Suppressor macrophage treated with lipopolysaccharide for 4 hours (primary cell): Measurements from ENCODE around the gene STK40.

ENCODE experiments used
- DNase-seq: peaks from one replicate; pipeline ENCODE4 v3.0.0-alpha.2; 2020

Gene STK40

DNA sequence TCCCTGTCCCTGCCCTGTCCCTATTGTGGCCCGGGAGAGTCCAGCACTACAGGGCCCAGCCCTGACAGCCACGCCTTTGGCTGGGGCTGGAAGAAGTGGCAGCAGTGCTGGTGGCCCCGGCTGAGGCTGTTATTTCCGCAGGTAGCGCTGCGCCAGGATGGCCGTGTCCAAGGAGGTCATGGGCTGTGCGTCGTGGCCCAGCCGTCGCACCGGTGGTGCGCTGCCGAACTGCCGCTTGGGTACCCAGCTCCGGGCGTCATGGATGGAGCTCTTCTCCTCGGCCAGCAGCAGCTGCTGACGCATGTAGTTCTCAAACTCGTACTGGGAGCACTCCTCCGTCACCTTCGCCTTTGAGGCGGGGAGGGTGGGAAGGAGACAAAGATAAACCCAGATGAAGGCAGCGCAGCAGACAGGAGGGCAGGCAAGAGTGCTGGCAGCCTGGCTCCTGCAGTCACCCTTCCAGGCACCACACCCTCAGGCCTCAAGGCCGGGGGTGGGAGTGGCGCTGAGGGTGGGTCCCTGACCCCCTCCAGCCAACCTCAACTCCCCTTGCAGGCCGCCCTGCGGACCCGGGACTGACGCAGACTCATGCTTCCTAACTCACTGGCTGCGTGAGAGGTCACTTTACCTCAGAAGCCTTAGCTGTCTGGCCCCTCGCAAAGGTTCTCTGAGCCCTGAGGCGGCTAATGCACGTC, 44.0 kb downstream of the STK40 start:
- DNase-seq = no peak

DNA sequence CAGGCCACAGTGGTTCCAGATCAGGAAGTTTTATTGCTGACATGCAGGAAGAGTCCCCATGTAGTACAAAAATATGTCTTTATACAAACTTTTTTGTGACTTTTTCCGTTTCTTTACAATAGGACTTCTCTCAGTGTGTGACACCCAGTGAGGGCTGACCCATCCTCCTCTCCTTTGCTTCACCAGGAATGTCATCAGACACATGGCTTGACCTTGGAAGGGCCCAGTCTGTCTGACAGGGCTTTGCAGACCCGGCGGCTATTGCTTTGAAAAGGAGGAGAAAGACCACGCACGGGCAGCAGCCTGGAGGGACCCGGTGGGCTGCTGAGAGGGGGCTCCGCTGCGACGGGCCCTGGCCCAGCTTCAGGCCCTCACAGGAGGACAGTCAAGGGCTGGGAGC, 46.1 kb downstream of the STK40 start:
- DNase-seq = no peak

DNA sequence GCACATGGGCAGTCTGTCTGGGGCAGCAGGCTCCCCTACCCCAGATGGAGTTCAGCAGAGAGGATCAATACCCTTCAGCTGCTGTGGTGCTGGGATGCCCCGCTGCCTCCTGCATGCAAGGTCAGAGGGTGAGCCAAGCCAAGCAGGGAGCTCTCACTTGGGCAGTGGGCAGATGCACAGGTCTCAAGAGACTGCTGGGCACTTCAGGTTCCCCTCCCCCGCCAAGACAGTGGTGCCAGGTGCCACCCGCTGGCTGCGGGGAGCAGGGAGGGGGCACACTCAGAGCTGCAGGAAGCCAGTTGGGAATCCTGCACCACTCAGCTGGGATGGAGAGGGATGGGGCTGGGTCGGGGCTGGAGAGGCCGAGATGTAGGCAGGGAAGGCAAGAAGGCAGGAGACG, 46.5 kb downstream of the STK40 start:
- no peak for DNase-seq

DNA sequence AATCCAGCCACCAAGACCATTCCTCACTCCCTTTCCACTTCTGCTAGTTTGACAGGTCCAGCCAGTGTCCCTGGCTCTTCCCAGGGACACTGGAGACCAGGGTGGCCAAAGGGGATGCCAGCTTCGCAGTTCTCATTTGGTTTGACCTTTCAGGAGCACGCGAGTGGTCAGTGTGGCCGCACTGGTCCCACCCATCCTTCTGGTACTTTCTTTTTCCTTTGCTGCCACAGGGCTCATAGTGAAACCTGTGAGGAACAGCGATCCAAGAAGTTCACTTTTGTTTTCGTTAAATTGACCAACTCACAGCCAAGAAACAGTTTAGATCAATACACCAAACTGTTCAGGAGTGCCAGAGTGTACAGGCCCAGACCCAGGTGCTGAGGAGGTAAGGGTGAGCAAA, 47.9 kb downstream of the STK40 start:
- DNase-seq = peak; percentile 58

DNA sequence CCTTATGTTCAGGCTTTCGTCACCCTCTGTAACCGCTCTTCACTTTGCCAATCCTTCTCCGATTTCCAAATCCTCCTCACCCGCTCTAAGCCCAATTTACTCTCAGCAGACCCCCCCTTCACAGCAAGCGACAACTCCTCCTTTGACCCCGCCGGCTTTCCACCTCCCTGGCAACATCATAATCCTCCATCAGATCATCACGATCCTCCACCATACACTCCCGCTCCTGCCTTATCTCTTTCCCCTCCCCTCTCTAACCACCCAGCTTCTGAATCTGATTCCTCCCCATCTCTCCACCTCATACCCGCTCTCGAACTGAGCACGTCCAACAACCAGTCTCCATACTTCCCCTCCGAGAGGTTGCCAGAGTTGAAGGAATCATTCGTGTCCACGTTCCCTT, 54.8 kb downstream of the STK40 start:
- DNase-seq = no peak

DNA sequence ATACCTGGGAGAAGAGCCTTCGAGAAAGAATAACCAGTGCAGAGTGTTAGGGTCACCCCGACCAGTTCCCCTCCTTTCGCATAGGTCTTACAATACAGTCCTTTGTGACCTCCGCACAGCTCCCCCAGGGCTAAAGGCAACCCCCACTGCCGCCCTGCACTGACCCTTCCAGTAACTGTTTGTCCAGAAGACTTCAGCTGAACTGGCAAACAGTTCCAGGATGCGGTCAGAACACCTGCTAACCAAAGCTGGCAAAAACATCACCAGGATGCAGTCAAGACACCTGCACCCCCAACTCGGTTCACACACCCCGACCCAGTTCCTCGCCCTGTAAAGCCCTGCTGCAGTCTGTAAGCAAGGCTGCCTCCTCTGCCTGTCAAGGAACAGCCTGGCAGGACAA, 55.9 kb downstream of the STK40 start:
- no peak for DNase-seq

DNA sequence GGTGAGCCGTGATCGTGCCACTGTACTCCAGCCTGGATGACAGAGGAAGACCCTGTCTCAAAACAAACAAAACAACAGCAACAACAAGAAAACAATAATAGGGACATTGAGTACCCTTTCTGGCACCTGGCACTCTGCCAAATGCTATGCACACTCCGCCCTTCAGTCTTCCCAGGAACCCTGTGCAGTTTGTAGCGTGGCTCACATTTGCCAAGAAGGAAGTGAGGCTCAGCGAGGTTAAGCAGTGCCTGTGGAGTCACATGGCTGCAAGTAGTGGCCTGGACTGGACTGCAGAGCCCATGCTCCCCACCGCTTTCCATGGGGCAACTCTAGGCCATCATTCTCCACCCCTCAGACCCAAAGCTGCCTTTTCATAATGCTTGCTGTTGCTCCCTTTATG, 57.0 kb downstream of the STK40 start:
- DNase-seq = peak; percentile 72

DNA sequence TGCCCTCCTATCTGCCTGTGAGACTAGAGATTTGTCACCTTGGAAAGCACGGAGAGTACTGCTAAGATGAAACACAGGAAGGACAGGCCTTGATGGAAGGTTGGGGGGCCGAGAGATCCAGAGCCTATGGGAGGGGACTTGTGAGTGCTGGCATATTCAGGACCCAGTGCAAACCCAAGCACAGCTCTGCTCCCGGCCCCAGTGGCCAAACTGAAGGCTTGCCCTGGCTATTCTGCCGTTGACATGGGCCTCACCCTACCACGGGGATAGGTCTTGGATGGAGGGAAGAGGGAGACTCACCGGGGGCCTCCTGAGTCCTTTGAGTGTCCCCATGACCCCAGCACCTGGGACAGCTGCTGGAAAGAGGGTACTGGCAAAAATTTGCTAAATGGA, 57.6 kb downstream of the STK40 start:
- no peak for DNase-seq

DNA sequence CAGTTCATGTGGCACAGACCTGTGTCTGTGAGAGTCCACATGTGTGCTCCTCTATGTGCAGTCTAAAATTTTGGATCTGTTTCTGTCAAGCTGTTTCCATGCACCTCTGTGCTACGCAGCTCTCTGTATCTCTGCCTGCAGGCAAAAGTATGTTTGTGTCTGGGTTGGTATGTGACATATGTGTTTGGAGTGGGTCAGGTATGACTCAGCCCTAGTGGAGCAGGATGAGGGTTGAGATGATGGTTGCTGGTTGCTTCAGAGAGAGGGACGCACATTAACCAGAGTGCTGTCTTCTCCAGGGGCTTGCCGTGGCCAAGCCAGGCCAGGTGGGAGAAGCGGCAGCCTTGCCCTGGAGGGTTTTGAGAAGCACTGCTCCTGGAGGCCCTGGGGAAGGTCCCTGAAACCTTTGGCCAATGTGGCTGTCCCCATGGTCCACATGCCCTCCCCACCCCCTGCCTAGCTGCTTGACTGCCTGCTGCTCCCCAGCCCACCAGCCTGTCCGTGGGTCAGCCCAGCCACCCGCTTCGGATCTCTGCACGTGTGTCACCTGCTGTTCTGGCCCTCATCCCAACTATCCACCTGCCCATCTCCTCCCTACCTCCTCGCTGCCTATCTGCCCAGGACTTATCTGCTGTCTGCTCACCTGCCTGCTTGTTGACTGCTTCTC, 58.2 kb downstream of the STK40 start:
- no peak for DNase-seq

DNA sequence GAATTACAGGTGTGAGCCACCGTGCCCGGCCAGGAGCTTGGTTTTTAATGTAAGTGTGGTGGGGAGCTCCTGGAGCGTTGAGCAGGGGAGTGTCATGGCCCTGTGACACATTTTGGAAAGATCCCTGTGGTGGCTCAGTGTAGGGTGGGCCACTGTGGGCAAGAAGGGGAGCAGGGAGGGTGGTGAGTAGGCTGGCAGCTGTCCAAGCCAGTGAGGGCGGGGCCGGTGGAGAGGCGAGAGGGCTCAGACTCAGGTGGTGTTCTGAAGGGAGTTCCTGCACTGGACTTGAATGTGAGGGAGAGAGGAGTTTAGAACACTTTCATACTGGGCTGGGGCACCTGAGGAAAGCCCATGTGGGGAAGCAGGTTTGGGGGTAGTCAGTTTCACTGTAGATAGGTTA, 59.2 kb downstream of the STK40 start:
- no peak for DNase-seq

DNA sequence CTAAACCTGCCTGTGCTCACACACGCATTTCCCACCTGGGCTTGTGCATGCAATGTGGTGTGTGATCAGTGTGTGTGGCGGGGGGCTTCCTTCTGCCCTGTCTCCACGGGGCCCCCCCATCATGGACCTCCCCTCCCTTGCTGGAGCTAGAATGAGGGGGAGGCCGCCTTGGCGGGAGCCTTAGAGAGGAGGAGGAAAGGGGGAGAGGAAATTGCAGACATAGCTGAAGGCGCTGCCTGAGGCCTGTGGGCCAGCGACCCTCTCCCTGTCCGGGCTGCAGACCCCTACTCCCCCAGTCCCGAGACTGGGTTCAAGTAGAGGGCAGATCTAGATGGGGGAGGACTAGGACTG, 61.4 kb downstream of the STK40 start:
- DNase-seq = no peak

DNA sequence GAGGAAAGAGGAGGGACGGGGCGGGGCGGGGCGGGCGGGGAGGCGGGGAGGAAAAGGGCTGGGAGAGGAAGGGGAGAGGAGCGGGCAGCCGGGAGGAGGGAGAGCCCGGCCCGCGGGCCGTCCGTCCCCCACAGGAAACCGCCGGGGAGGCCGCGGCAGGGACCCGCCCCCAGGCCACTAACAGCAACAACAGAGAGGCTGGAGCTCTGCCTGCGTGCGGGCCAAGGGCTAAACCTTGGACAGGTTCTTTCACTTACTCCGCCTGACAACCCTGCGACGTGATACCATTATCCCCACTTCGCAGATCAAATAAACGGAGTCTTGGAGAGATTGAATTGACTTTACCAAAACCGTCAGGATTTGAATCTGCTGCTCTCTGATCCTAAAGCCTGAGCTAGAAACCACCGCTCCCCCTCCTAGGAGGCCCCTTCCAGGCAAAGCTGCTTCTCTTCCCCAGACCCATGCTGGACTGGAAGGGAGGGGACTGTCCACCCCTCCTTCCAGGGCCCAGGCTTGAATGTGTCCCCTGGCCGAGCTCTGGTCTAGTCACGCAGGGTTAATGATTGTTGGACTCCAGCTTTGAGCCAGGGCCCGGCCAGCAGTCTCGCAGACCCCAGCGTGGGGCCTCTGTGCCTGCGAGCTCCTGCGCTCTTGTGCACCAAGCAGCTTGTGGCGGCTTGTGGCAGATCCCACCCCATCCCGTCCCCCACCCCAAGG, 61.9 kb downstream of the STK40 start, which contains the start of gene EVA1B:
EVA1B (minus strand) TSS at position 10 of the 717 bp plus-strand sequence. CDS start 608 bp downstream, outside the sequence.
- DNase-seq = peak; percentile 61

DNA sequence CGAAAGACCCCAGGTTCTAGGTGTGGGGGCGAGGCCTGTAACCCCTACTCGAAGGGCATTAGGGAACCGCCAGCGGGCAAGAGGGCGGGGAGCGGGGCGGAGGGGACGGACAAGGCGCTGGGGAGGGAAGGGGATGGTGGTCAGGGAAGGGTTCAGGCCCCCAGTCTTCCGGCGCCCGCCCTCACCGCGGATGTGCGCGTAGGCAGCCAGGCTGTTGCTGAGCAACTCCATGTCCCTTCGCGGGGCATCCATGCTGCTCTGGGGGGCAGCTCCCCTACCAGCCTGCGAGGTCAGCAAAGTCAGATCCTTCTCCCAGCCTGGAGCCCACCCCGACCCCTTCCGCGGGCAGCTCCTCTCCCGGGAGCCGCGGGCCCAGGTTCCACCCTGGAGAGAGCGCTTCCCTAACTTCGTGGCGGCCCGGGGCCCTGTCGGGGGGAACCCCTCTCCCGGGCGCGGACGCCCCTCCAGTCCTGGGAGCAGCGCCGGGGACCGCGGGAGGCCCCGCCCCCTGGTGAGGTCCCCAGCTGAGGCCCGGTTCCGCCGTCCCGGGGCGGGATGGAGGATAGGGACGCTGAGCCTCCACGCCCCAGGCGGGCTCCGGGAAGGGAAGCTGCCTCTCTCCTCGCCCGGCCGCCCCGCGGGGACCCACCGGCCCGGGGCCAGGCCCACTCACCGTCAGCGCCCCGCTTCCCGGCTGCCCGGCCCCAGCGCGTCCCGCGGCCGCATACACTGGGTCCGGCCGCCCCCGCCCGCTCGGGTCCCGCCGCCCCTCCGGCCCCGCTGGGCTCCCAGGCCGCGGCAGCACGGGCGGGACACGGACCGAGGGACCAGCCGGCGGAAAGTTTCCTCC, 62.7 kb downstream of the STK40 start:
- DNase-seq = peak; percentile 35

DNA sequence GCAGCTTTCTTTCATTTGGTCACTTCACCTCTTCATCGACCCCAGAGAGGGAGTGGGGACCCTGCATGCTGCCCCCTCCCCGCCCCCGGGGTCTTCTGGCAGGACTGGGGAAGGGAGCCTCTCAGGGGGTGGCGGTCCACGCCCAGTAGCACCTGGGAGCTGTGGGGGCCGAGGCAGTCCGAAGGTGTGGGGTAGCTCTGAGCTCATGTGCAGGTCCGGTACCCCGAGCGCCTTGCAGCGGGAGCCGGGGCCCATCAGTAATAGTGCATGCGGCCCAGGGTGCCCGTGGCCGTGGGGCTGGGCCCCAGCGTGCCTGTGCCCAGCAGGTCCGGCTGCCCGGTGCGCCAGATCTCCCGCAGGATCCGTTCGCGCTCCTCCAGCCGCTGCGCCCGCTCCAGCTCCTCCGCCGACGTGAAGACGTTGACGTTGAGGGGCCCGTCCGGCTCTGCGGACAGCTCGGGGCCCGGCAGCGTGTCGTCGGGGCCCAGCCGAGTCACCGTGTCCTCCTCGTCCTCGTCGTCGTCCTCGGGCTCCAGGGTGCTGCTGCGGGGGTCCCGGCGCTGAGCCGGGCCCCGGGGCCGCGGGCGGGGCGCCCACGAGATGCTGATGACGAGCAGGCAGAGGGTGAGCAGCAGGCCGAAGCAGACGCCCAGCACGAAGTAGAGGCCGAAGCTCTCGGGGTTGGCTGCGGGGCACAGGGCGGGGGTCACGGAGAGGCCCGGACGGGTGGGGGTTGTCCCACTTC, 63.5 kb downstream of the STK40 start:
- no peak for DNase-seq

DNA sequence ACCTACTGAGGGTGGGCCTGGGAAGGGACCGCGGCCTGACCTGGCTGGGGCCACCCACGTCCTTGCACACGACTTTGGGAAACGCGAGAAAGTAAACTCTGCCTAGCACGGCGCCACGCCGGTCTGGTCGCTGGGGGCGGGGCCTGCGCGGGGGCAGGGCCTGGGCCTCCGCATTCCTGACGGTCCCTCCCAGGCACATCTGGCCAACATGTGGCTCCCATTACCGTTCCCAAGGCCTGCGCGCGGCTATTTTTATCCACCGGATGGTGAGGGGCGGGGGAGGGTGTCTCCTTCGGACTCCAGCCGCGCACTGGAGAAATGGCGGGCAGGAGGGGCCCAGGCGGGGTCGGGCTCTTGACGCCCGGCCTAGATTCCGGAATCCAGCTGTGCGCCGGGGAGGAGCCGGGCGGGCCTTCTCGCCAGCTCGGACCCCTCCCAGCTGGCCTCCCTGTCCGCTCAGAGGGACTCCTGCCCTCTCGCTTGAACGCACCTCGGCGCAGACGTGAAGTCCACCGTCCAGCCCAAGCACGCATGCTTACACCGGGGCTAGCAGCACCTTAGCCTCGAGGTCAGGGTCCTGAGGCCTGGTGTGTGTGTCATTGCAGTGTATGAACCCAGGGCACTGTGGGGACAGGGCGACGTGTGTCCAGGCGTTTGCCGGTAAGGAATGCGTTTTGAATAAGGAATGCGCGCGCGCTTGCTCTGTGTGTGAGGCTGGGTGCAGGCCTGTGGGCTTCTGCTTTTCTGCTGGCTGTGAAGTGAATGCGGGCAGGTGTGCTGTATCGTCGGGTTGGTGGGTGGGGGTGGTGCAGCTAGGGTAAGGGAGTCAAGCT, 64.4 kb downstream of the STK40 start:
- peak; percentile 31 for DNase-seq

DNA sequence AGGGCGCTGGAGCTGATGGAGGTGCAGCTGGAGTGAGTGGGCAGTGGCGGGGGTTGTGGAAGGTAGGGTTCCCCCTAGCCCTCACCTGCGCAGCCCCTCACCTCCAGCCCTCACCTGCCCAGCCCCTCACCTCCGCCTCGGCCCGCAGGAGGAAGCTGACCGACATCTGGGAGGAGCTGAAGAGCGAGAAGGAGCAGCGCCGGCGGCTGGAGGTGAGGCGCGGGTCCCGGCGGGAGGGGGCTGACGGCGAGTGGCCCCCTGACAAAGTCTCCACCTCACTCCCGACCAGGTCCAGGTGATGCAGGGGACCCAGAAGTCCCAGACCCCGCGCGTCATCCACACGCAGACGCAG, 65.0 kb downstream of the STK40 start:
- no peak for DNase-seq

DNA sequence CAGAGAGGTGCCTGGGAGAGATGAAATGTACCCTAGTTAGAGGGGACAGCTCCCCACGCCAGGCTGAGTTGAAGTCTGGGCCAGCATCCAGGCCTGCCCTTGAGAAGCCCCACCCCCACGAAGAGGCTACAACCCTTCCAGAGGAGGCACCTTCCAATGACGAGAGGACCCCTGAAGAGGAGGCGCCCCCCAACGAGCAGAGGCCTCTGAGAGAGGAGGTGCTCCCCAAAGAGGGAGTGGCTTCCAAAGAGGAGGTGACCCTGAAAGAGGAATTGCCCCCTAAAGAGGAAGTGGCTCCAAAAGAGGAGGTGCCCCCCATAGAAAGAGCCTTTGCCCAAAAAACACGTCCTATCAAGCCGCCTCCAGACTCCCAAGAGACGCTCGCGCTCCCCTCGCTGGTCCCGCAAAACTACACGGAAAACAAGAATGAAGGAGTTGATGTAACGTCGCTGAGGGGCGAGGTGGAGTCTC, 65.4 kb downstream of the STK40 start:
- peak; percentile 4 for DNase-seq

DNA sequence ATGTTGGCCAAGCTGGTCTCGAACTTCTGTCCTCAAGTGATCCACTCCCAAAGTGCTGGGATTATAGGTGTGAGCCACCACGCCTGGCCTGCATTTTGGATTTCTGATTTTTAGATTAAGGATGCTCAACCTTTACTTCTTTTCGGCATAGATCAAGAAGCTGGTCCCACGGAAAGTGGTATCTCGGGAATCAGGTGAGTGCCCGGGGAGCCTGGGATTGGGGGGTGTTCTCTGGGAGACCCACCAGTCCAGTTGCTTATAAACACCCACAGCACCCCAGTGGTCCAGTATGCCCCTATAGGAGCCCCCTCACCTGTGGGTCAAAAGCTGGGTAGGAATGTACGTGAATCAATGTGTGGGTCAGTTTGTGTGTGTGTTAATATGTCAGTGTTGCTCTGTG, 76.3 kb downstream of the STK40 start:
- DNase-seq = no peak

DNA sequence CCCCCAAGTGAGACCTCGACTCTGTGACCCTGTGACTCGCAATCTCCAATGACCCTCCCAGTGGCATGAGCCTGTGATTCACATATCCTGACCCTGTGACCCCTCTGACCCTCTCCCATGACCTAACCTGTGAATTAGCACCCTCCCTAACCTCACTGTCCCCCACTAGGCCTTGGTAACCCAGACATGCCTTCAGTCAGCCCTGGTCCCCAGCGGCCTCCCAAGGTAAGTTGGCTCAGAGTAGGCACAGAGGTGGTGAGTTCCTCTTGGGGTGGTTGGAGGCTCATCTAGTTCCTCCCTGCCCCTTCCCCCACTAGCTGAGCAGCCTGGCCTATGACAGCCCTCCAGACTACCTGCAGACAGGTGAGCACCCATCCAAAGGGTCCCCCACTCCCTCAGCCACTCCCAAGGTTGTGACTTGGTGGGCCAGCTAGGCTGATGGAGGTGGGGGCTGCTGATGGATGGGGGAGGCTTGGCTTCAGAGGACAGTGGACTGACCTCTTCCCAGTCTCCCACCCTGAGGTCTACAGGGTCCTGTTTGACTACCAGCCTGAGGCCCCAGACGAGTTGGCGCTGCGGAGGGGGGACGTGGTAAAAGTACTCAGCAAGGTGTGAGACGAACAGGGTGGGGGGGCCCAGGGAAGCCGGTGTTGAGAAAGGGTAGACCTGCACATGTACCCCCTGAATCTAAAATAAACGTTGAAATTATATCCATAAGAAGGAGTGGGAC, 78.0 kb downstream of the STK40 start:
- DNase-seq = no peak

DNA sequence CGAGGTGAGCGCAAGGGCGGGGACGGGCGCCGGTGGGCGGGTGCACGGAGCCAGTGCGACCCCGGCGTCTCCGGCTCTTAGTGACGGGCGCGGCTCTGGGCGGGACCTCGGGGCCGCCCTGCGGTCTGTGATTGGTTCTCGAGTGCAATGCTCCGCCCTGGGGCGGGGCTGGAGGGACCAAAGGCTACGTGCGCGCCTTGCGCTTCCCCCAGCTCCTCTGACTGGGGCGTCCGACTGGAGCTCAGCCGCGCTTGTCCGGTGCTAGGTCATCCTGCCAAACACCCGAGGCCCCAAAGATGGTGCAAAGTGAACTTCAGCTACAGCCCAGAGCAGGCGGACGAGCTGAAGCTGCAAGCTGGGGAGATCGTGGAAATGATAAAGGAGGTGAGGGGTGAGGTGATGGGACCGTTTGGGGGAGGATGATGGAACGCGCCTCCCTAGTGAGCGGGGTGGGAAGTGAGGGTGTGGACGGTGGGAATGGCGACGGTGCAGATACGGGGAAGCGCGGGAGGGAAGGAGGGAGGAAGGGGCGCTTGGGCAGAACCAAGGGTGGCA, 78.7 kb downstream of the STK40 start:
- peak; percentile 95 for DNase-seq
